Fibroblast of mammary gland (primary cell): ENCODE data around the gene APOL5.
A peak's percentile ranks its signal among the peaks of the same experiment; 100 is the strongest.
"Not testable (repeated sequence)": the region's sequence is repeated elsewhere in the genome, so short reads cannot be mapped to it uniquely, and the experiment has no call there.

Source experiments
- DNase-seq: peaks from one replicate; pipeline ENCODE4 v3.0.0-alpha.2; 2010; ENCODE audit warnings: low read depth
- H3K4me3 ChIP-seq: 2 replicates; pipeline ENCODE4 v1.5.1; 2011; ENCODE audit warnings: low read depth, mild to moderate bottlenecking, low read length, moderate library complexity; ENCODE audit not compliant: control insufficient read depth
- CTCF ChIP-seq: conservative IDR thresholded peaks from 2 replicates; pipeline ENCODE4 v1.5.1; 2011; ENCODE audit warnings: low read depth, low read length, inconsistent platforms; ENCODE audit not compliant: control insufficient read depth, insufficient read depth

Gene APOL5

GRCh38 chr22:35733791-35734516, 16.3 kb downstream of the APOL5 start:
- no peak for TF ChIP-seq CTCF

GRCh38 chr22:35734517-35734827, 16.8 kb downstream of the APOL5 start:
- TF ChIP-seq CTCF = no peak
- H3K4me3 ChIP-seq = no peak overlapping the region
- no peak for DNase-seq

More at GRCh38 chr22:35733791-35734516, 16.3 kb downstream of the APOL5 start:
- H3K4me3 ChIP-seq = no peak overlapping the region
- no peak for DNase-seq

GRCh38 chr22:35735542-35735941, 17.9 kb downstream of the APOL5 start:
- DNase-seq = no peak
- TF ChIP-seq CTCF = no peak
- H3K4me3 ChIP-seq = no peak overlapping the region

- DNase-seq = no peak
- no peak for TF ChIP-seq CTCF
- H3K4me3 ChIP-seq = no peak overlapping the region
These were observed 18.5 kb downstream of the APOL5 start for GRCh38 chr22:35736166-35736565.

- no peak overlapping the region for H3K4me3 ChIP-seq
- no peak for DNase-seq
- no peak for TF ChIP-seq CTCF
These were observed 19.0 kb downstream of the APOL5 start for GRCh38 chr22:35736701-35737100.

- not testable (repeated sequence) for H3K4me3 ChIP-seq, DNase-seq
These were observed 20.2 kb downstream of the APOL5 start for GRCh38 chr22:35737886-35738285.

GRCh38 chr22:35739076-35739930, 21.6 kb downstream of the APOL5 start:
- H3K4me3 ChIP-seq = no peak overlapping the region
- peak; percentile 32 for TF ChIP-seq CTCF
- DNase-seq = peak; percentile 28
